HEK293 (cell line): ENCODE data around the gene MSANTD1.

Experiments
- TRIM28 ChIP-seq: IDR thresholded peaks from 2 replicates; pipeline ENCODE4 v1.6.1; 2011; ENCODE audit warnings: low read length, control low read depth, borderline replicate concordance
- ZFP37 ChIP-seq: fragments of 450-650 bp; formaldehyde crosslinking; IDR thresholded peaks from 2 replicates; pipeline ENCODE4 v1.5.1; 2016; ENCODE audit warnings: missing biosample characterization, missing genetic modification characterization
- ZNF223 ChIP-seq: fragments of 450-650 bp; formaldehyde crosslinking; IDR thresholded peaks from 2 replicates; pipeline ENCODE4 v1.5.1; 2016; ENCODE audit warnings: missing biosample characterization, missing genetic modification characterization
- ZNF521 ChIP-seq: fragments of 450-650 bp; formaldehyde crosslinking; IDR thresholded peaks from 2 replicates; pipeline ENCODE4 v1.5.1; 2017; ENCODE audit warnings: missing biosample characterization, mild to moderate bottlenecking, missing genetic modification characterization
- ZNF768 ChIP-seq: fragments of 450-650 bp; formaldehyde crosslinking; IDR thresholded peaks from 2 replicates; pipeline ENCODE4 v1.5.1; 2018; ENCODE audit warnings: missing biosample characterization, mild to moderate bottlenecking, missing genetic modification characterization
- TF ChIP-seq, protein P1 (sequence below): fragments of 450-650 bp; formaldehyde crosslinking; IDR thresholded peaks from 2 replicates; pipeline ENCODE4 v1.5.1; 2017; ENCODE audit warnings: missing biosample characterization, missing genetic modification characterization
- TF ChIP-seq, protein P2 (sequence below): fragments of 450-650 bp; formaldehyde crosslinking; IDR thresholded peaks from 2 replicates; pipeline ENCODE4 v1.5.1; 2016; ENCODE audit warnings: missing biosample characterization, missing genetic modification characterization

MSANTD1 gene

DNA sequence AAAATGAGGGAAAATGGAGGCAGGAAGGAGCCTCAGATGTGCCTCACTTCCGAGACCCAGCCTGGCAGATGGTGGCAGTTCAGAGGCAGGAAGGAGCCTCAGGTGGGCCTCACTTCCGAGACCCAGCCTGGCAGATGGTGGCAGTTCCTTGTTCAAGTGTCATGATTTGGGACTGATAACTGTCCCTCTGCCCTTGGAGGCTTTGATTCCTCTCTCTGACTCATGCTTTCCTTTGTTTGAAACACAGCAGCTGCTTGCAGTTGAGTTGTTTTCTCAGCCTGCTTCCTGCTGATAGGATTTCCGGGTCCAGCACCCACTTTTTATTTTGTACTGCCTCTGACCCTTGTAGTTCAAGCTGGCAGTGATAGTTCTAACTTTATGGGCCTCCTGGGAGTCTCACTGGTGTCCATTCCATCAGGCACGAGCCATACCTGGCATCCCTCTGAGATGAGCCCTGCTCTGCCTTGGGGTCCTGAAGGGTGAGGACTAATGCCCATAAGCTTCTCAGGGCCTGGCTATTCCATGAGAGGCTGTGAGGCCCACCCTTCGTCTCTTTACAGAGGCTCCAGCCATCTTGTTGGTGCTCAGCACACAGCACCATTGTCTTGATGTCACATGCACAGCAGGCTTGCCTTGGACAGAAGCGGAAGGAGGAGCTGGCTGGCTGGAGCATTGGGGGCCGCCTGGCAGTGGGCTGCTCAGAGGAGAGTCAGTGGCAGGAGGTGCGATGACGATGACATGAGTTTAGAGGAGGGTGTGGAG, 56.8 kb downstream of the MSANTD1 start (continued):
- TF ChIP-seq ZFP37 (tag by site-specific recombination), result no peak
- TF ChIP-seq, protein P1, sequence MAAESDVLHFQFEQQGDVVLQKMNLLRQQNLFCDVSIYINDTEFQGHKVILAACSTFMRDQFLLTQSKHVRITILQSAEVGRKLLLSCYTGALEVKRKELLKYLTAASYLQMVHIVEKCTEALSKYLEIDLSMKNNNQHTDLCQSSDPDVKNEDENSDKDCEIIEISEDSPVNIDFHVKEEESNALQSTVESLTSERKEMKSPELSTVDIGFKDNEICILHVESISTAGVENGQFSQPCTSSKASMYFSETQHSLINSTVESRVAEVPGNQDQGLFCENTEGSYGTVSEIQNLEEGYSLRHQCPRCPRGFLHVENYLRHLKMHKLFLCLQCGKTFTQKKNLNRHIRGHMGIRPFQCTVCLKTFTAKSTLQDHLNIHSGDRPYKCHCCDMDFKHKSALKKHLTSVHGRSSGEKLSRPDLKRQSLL (tag by site-specific recombination), result no peak
- no peak for TF ChIP-seq TRIM28
- no peak for TF ChIP-seq ZNF521 (tag by site-specific recombination)
- TF ChIP-seq, protein P2, sequence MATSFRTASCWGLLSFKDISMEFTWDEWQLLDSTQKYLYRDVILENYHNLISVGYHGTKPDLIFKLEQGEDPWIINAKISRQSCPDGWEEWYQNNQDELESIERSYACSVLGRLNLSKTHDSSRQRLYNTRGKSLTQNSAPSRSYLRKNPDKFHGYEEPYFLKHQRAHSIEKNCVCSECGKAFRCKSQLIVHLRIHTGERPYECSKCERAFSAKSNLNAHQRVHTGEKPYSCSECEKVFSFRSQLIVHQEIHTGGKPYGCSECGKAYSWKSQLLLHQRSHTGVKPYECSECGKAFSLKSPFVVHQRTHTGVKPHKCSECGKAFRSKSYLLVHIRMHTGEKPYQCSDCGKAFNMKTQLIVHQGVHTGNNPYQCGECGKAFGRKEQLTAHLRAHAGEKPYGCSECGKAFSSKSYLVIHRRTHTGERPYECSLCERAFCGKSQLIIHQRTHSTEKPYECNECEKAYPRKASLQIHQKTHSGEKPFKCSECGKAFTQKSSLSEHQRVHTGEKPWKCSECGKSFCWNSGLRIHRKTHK (tag by site-specific recombination), result no peak
- TF ChIP-seq ZNF223 (tag by site-specific recombination), result no peak
- no peak for TF ChIP-seq ZNF768 (tag by site-specific recombination)
